Adrenal gland (tissue), 5 donors: ENCODE data around the gene SCP2D1.

ENCODE experiments used
- CTCF ChIP-seq, 6 experiments: fragments of 450-650 bp in 4 of 6; fragments of 200-600 bp in 2 of 6; sonication (generic) in 1 of 6; IDR thresholded peaks; 1 replicate in 5 of 6; 2 replicates in 1 of 6; pipeline versions ENCODE4 v1.5.1 to v1.8.0; 2016 to 2021; ENCODE audit warnings: antibody characterized with exemption in 6 of 6, mild to moderate bottlenecking in 2 of 6, moderate library complexity in 1 of 6
- POLR2A ChIP-seq, 2 donors: fragments of 450-650 bp; IDR thresholded peaks; one replicate each; pipeline ENCODE4 v1.6.1; 2017; ENCODE audit warnings: antibody characterized with exemption in 2 of 2, mild to moderate bottlenecking in 2 of 2, moderate library complexity in 1 of 2
- donor health status: DM: no; HTN: no; CAD: no.

- TF ChIP-seq CTCF (IDR thresholded peaks at IDR 0.05) (no peak), POLR2A (IDR thresholded peaks at IDR 0.05) (no peak)
These were observed 12.1 kb upstream of the SCP2D1 start for GRCh38 chr20:18801516-18801915.
